Astrocyte (in vitro differentiated cells and primary cell): Measurements from ENCODE around the gene KCTD12. TPM values are rescaled to one million over a fixed set of nuclear protein-coding genes. Genes with fewer than 3 reads are reported as not detected.

Experiments used
- DNase-seq: peaks from one replicate; pipeline ENCODE4 v3.0.0-alpha.2; 2010; ENCODE audit warnings: low read depth
- FAIRE-seq: peaks from 2 replicates; lab custom pipeline; 2011; peaks lifted over from hg19 to GRCh38; lab: Jason Lieb, UNC
- H2AFZ ChIP-seq: 2 replicates; pipeline ENCODE4 v1.6.0; 2012; ENCODE audit warnings: low read depth, low read length, inconsistent platforms
- H3K27ac ChIP-seq: 2 replicates; pipeline ENCODE4 v1.5.1; 2011; ENCODE audit warnings: low read depth, low read length, inconsistent platforms
- H3K27me3 ChIP-seq: 2 replicates; pipeline ENCODE4 v1.6.0; 2011; ENCODE audit warnings: low read length, inconsistent platforms; ENCODE audit not compliant: insufficient read depth
- H3K36me3 ChIP-seq: 2 replicates; pipeline ENCODE4 v1.5.1; 2011; ENCODE audit warnings: low read length, inconsistent platforms; ENCODE audit not compliant: insufficient read depth
- H3K4me1 ChIP-seq: 2 replicates; pipeline ENCODE4 v1.5.1; 2011; ENCODE audit warnings: low read length, inconsistent platforms; ENCODE audit not compliant: insufficient read depth
- H3K4me2 ChIP-seq: 2 replicates; pipeline ENCODE4 v1.6.0; 2012; ENCODE audit warnings: low read length, inconsistent platforms
- H3K4me3 ChIP-seq: 2 replicates; pipeline ENCODE4 v1.5.1; 2011; ENCODE audit warnings: low read depth, mild to moderate bottlenecking, low read length, inconsistent platforms; ENCODE audit not compliant: insufficient read depth
- H3K79me2 ChIP-seq: 2 replicates; pipeline ENCODE4 v1.6.0; 2012; ENCODE audit warnings: mild to moderate bottlenecking, low read length, inconsistent platforms; ENCODE audit not compliant: insufficient read depth
- H3K9ac ChIP-seq: 2 replicates; pipeline ENCODE4 v1.6.0; 2012; ENCODE audit warnings: mild to moderate bottlenecking, low read length, inconsistent platforms
- H3K9me3 ChIP-seq: 2 replicates; pipeline ENCODE4 v1.5.1; 2012; ENCODE audit warnings: low read depth, mild to moderate bottlenecking, low read length, inconsistent platforms; ENCODE audit not compliant: insufficient read depth
- H4K20me1 ChIP-seq: 2 replicates; pipeline ENCODE4 v1.6.0; 2012; ENCODE audit warnings: low read length, inconsistent platforms; ENCODE audit not compliant: insufficient read depth
- H3K27ac Mint-ChIP-seq: one replicate; pipeline ENCODE4 v1.8.0; 2021; ENCODE audit warnings: mild to moderate bottlenecking, mixed read lengths; ENCODE audit not compliant: unreplicated experiment
- H3K27me3 Mint-ChIP-seq: one replicate; pipeline ENCODE4 v1.8.0; 2021; ENCODE audit warnings: low read depth, mixed read lengths; ENCODE audit not compliant: unreplicated experiment
- H3K36me3 Mint-ChIP-seq: one replicate; pipeline ENCODE4 v1.8.0; 2021; ENCODE audit warnings: low read depth, mixed read lengths; ENCODE audit not compliant: unreplicated experiment
- H3K4me1 Mint-ChIP-seq: one replicate; pipeline ENCODE4 v1.8.0; 2021; ENCODE audit warnings: low read depth, mixed read lengths; ENCODE audit not compliant: unreplicated experiment
- H3K4me3 Mint-ChIP-seq: one replicate; pipeline ENCODE4 v1.8.0; 2021; ENCODE audit warnings: mild to moderate bottlenecking, moderate library complexity, mixed read lengths; ENCODE audit not compliant: unreplicated experiment
- H3K9me3 Mint-ChIP-seq: one replicate; pipeline ENCODE4 v1.8.0; 2021; ENCODE audit warnings: mild to moderate bottlenecking, mixed read lengths; ENCODE audit not compliant: unreplicated experiment
- CTCF ChIP-seq: IDR thresholded peaks from 2 replicates; pipeline ENCODE4 v1.5.1; 2011; ENCODE audit warnings: low read depth, mild to moderate bottlenecking, inconsistent platforms, low read length, moderate library complexity; ENCODE audit not compliant: insufficient read depth
- EZH2 ChIP-seq: IDR thresholded peaks from 2 replicates; pipeline ENCODE4 v1.6.1; 2012; ENCODE audit warnings: mild to moderate bottlenecking, low read length, inconsistent platforms; ENCODE audit not compliant: insufficient read depth
- total RNA-seq: library from RNA; stranded (reverse); gene quantifications from 2 replicates; pipeline ENCODE4 v1.2.1, GENCODE V29; 2021

Gene KCTD12
- total RNA-seq, 1 donor from 2014 or later: 13.7 TPM

GRCh38 chr13:76894401-76895110, 8.4 kb upstream of the KCTD12 start:
- no peak overlapping the region for H3K4me3 Mint-ChIP-seq
- peaks cover 6% of the 10 kb centered on the region for H3K27me3 Mint-ChIP-seq
- Histone ChIP-seq H3K36me3 (no peaks in the 10 kb centered on the region), H3K9ac (no peak overlapping the region), H3K4me2 (no peak overlapping the region), H3K4me1 (no peaks in the 10 kb centered on the region), H2AFZ (no peak overlapping the region), H3K9me3 (peaks cover 4% of the 10 kb centered on the region), H3K4me3 (no peak overlapping the region), H4K20me1 (no peaks in the 10 kb centered on the region), H3K27me3 (peaks cover 18% of the 10 kb centered on the region), H3K79me2 (no peaks in the 10 kb centered on the region), H3K27ac (no peak overlapping the region)
- no peaks in the 10 kb centered on the region for H3K4me1 Mint-ChIP-seq
- no peak for DNase-seq
- H3K9me3 Mint-ChIP-seq: peaks cover 14% of the 10 kb centered on the region
- TF ChIP-seq EZH2 (no peak), CTCF (no peak)
- no peak overlapping the region for H3K27ac Mint-ChIP-seq
- no peak for FAIRE-seq
- H3K36me3 Mint-ChIP-seq: peaks cover 2% of the 10 kb centered on the region

GRCh38 chr13:76892488-76892887, 6.3 kb upstream of the KCTD12 start:
- peaks cover 12% of the 10 kb centered on the region for H3K27me3 Mint-ChIP-seq
- H3K79me2 ChIP-seq: no peaks in the 10 kb centered on the region
- DNase-seq (no peak), FAIRE-seq (no peak)
- H3K27ac ChIP-seq: no peak overlapping the region
- H3K4me3 Mint-ChIP-seq: no peak overlapping the region
- no peak overlapping the region for H3K27ac Mint-ChIP-seq
- TF ChIP-seq EZH2: no peak
- TF ChIP-seq CTCF: no peak
- no peak overlapping the region for H3K4me2 ChIP-seq
- H3K9me3 ChIP-seq: no peaks in the 10 kb centered on the region
- H2AFZ ChIP-seq: no peak overlapping the region
- no peak overlapping the region for H3K9ac ChIP-seq
- H3K4me3 ChIP-seq: no peak overlapping the region
- H3K4me1 Mint-ChIP-seq: peaks cover 3% of the 10 kb centered on the region
- no peaks in the 10 kb centered on the region for H4K20me1 ChIP-seq
- H3K36me3 Mint-ChIP-seq: no peaks in the 10 kb centered on the region
- peaks cover under 1% of the 10 kb centered on the region for H3K4me1 ChIP-seq
- peaks cover 21% of the 10 kb centered on the region for H3K27me3 ChIP-seq
- H3K36me3 ChIP-seq: no peaks in the 10 kb centered on the region
- peaks cover 10% of the 10 kb centered on the region for H3K9me3 Mint-ChIP-seq

- Mint-ChIP-seq H3K27ac (no peak overlapping the region), H3K4me1 (peaks cover 8% of the 10 kb centered on the region), H3K27me3 (peaks cover 12% of the 10 kb centered on the region), H3K4me3 (no peak overlapping the region), H3K9me3 (peaks cover 4% of the 10 kb centered on the region), H3K36me3 (no peaks in the 10 kb centered on the region)
- Histone ChIP-seq H3K36me3 (no peaks in the 10 kb centered on the region), H3K4me3 (no peak overlapping the region), H3K79me2 (no peaks in the 10 kb centered on the region), H3K9me3 (no peaks in the 10 kb centered on the region), H3K9ac (no peak overlapping the region), H3K4me1 (peaks cover 9% of the 10 kb centered on the region), H3K27ac (no peak overlapping the region), H4K20me1 (no peaks in the 10 kb centered on the region), H3K27me3 (peaks cover 21% of the 10 kb centered on the region), H2AFZ (no peak overlapping the region), H3K4me2 (no peak overlapping the region)
- DNase-seq (peak; percentile 16), FAIRE-seq (no peak)
- TF ChIP-seq EZH2: no peak
- TF ChIP-seq CTCF: no peak
Observed at GRCh38 chr13:76890021-76890420, 3.8 kb upstream of the KCTD12 start.
